ENCODE data around the gene TRMT112.

TRMT112 gene

DNA sequence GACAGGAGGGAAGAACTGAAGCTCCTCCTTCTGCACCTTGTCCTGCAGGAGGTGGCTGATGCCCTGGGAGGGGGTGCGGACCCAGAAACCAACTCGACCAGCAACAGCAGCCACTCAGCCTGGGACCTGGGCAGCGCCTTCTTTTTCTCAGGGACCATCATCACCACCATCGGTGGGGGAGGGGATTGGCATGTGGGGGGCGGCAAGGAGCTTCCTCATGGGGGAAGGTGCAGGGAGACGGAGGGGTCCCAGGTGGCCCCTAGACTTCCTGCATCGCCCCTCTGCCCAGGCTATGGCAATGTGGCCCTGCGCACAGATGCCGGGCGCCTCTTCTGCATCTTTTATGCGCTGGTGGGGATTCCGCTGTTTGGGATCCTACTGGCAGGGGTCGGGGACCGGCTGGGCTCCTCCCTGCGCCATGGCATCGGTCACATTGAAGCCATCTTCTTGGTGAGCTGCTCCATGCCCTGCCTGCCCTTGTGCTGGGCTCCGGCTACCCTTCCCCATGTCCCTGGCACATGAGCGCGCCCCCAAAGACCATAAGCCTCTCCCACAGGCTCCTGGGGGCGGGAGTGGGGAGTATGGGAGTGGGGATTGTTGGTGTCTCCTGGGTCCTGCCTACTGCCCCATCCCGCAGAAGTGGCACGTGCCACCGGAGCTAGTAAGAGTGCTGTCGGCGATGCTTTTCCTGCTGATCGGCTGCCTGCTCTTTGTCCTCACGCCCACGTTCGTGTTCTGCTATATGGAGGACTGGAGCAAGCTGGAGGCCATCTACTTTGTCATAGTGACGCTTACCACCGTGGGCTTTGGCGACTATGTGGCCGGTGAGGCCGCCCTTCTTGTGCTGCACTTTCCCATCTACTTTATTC lies 20.3 kb downstream of the TRMT112 start:
- TF ChIP-seq TAF1 (IDR thresholded peaks at IDR 0.05; ENCODE audit: low read depth, low read length): no peak
- TF ChIP-seq PAX5 (IDR thresholded peaks at IDR 0.05; ENCODE audit: insufficient read depth, low read length, severe bottlenecking): no peak
- no peak for TF ChIP-seq POLR2AphosphoS5 (IDR thresholded peaks at IDR 0.05; ENCODE audit: low read depth, low read length)
- TF ChIP-seq POLR2A (IDR thresholded peaks at IDR 0.05; ENCODE audit: low read depth, low read length): no peak
- TF ChIP-seq POU2F2 (IDR thresholded peaks at IDR 0.05; ENCODE audit: low read depth, low read length): no peak
- FAIRE-seq (no peak), DNase-seq (ENCODE audit: insufficient read length, low spot score) (no peak)

GRCh38 chr11:64296236-64296635 lies 21.1 kb downstream of the TRMT112 start:
- FAIRE-seq: no peak
- no peak for DNase-seq (ENCODE audit: insufficient read length, low spot score)
- TF ChIP-seq POLR2AphosphoS5 (IDR thresholded peaks at IDR 0.05; ENCODE audit: low read depth, low read length) (no peak), PAX5 (IDR thresholded peaks at IDR 0.05; ENCODE audit: insufficient read depth, low read length, severe bottlenecking) (no peak), SPI1 (IDR thresholded peaks at IDR 0.05; ENCODE audit: low read depth, low read length) (no peak), POU2F2 (IDR thresholded peaks at IDR 0.05; ENCODE audit: low read depth, low read length) (no peak), TAF1 (IDR thresholded peaks at IDR 0.05; ENCODE audit: low read depth, low read length) (no peak), POLR2A (IDR thresholded peaks at IDR 0.05; ENCODE audit: low read depth, low read length) (no peak)

GRCh38 chr11:64295760-64296159 lies 21.6 kb downstream of the TRMT112 start:
- DNase-seq (ENCODE audit: insufficient read length, low spot score) (no peak), FAIRE-seq (no peak)
- no peak for TF ChIP-seq POU2F2 (IDR thresholded peaks at IDR 0.05; ENCODE audit: low read depth, low read length)
- TF ChIP-seq TAF1 (IDR thresholded peaks at IDR 0.05; ENCODE audit: low read depth, low read length): no peak
- TF ChIP-seq POLR2A (IDR thresholded peaks at IDR 0.05; ENCODE audit: low read depth, low read length): no peak
- TF ChIP-seq SPI1 (IDR thresholded peaks at IDR 0.05; ENCODE audit: low read depth, low read length): no peak
- TF ChIP-seq PAX5 (IDR thresholded peaks at IDR 0.05; ENCODE audit: insufficient read depth, low read length, severe bottlenecking): no peak
- no peak for TF ChIP-seq POLR2AphosphoS5 (IDR thresholded peaks at IDR 0.05; ENCODE audit: low read depth, low read length)

- TF ChIP-seq POLR2AphosphoS5 (IDR thresholded peaks at IDR 0.05; ENCODE audit: low read depth, low read length) (no peak), SPI1 (IDR thresholded peaks at IDR 0.05; ENCODE audit: low read depth, low read length) (no peak), POLR2A (IDR thresholded peaks at IDR 0.05; ENCODE audit: low read depth, low read length) (no peak), PAX5 (IDR thresholded peaks at IDR 0.05; ENCODE audit: insufficient read depth, low read length, severe bottlenecking) (no peak), POU2F2 (IDR thresholded peaks at IDR 0.05; ENCODE audit: low read depth, low read length) (no peak), TAF1 (IDR thresholded peaks at IDR 0.05; ENCODE audit: low read depth, low read length) (no peak)
- FAIRE-seq (no peak), DNase-seq (ENCODE audit: insufficient read length, low spot score) (no peak)
Observed at GRCh38 chr11:64294774-64295173, 22.6 kb downstream of the TRMT112 start.

DNA sequence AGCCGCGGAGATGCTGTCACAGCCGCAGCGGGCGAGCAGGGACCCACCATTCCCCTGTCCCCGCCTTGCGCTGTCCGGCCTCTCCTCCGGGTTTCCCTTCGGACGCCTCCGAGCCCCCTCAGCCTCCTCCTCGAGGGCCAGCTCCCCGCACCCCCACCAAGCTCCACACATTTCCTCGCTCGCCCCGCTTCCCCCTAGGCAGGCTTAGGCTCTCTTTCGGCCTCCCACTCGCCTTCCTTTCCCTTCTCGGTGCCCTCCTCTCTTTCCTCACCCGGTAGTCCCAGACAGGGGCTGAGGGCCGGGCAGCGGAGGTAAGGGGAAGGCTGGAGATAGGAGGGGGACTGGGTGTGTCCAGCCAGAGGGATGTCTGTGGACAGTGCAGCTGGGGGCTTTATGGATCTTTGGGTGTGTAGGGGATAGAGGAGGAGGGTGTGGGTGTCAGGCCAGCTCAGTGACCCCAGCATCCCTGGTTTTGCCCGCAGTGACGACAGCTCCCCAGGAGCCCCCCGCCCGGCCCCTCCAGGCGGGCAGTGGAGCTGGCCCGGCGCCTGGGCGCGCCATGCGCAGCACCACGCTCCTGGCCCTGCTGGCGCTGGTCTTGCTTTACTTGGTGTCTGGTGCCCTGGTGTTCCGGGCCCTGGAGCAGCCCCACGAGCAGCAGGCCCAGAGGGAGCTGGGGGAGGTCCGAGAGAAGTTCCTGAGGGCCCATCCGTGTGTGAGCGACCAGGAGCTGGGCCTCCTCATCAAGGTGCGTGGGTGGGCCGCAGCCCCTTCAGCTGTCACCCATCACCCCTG lies 24.7 kb downstream of the TRMT112 start:
- TF ChIP-seq SPI1 (IDR thresholded peaks at IDR 0.05; ENCODE audit: low read depth, low read length) (no peak), TAF1 (IDR thresholded peaks at IDR 0.05; ENCODE audit: low read depth, low read length) (no peak), POU2F2 (IDR thresholded peaks at IDR 0.05; ENCODE audit: low read depth, low read length) (no peak), PAX5 (IDR thresholded peaks at IDR 0.05; ENCODE audit: insufficient read depth, low read length, severe bottlenecking) (no peak), POLR2A (IDR thresholded peaks at IDR 0.05; ENCODE audit: low read depth, low read length) (no peak), POLR2AphosphoS5 (IDR thresholded peaks at IDR 0.05; ENCODE audit: low read depth, low read length) (no peak)
- FAIRE-seq (no peak), DNase-seq (ENCODE audit: insufficient read length, low spot score) (no peak)

GRCh38 chr11:64291752-64292459 lies 25.5 kb downstream of the TRMT112 start:
- no peak for FAIRE-seq
- no peak for DNase-seq (ENCODE audit: insufficient read length, low spot score)
- TF ChIP-seq PAX5 (IDR thresholded peaks at IDR 0.05; ENCODE audit: insufficient read depth, low read length, severe bottlenecking) (no peak), POU2F2 (IDR thresholded peaks at IDR 0.05; ENCODE audit: low read depth, low read length) (no peak), SPI1 (IDR thresholded peaks at IDR 0.05; ENCODE audit: low read depth, low read length) (no peak)

DNA sequence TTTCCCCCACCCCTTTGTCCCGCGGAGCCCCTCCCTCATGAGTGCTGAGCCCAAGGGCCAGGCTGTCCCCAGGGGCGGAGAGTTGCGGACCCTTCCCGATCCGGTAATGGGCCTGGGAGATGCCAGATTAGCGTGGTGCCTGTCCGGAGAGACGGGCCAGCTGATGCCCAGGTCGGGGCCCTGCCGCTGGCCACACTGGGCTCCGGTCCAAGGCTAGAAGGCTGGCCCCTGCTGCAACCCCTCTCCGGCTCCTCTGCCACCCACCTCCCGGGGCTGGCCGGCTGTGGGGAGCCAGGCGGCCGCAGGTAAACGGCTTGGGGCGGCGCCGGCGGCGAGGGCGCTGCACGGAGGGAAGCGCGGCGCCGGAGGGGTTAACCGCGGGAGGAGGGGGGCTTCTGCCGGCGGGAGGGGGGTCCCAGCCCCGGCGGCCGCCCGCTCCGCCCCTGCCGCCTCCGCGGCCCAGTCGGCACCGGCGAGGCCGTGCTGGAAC lies 26.1 kb downstream of the TRMT112 start, which contains the start of gene KCNK4:
Gene KCNK4, plus strand, starts transcription at position 41 of the 490 bp plus-strand sequence. CDS start 1,717 bp downstream, outside the sequence.
- DNase-seq (ENCODE audit: insufficient read length, low spot score) (no peak), FAIRE-seq (no peak)
- TF ChIP-seq SPI1 (IDR thresholded peaks at IDR 0.05; ENCODE audit: low read depth, low read length) (no peak), POLR2AphosphoS5 (IDR thresholded peaks at IDR 0.05; ENCODE audit: low read depth, low read length) (no peak), POU2F2 (IDR thresholded peaks at IDR 0.05; ENCODE audit: low read depth, low read length) (no peak), TAF1 (IDR thresholded peaks at IDR 0.05; ENCODE audit: low read depth, low read length) (no peak), POLR2A (IDR thresholded peaks at IDR 0.05; ENCODE audit: low read depth, low read length) (no peak), PAX5 (IDR thresholded peaks at IDR 0.05; ENCODE audit: insufficient read depth, low read length, severe bottlenecking) (no peak)

- TF ChIP-seq TAF1 (IDR thresholded peaks at IDR 0.05; ENCODE audit: low read depth, low read length) (no peak), POLR2AphosphoS5 (IDR thresholded peaks at IDR 0.05; ENCODE audit: low read depth, low read length) (no peak), POU2F2 (IDR thresholded peaks at IDR 0.05; ENCODE audit: low read depth, low read length) (no peak), SPI1 (IDR thresholded peaks at IDR 0.05; ENCODE audit: low read depth, low read length) (no peak), PAX5 (IDR thresholded peaks at IDR 0.05; ENCODE audit: insufficient read depth, low read length, severe bottlenecking) (no peak), POLR2A (IDR thresholded peaks at IDR 0.05; ENCODE audit: low read depth, low read length) (no peak)
- no peak for FAIRE-seq
Observed at GRCh38 chr11:64290352-64291261, 26.8 kb downstream of the TRMT112 start.

More at GRCh38 chr11:64290352-64291261, 26.8 kb downstream of the TRMT112 start:
- DNase-seq (ENCODE audit: insufficient read length, low spot score): no peak
